ENCODE measurements around the gene SNAI3.

The SNAI3 gene

GRCh38 chr16:88705801-88706228 lies 19.5 kb upstream of the SNAI3 start:
- no peak for DNase-seq (ENCODE audit: low read depth in 1 of 2, low spot score in 1 of 2)

GRCh38 chr16:88705076-88705684 lies 18.9 kb upstream of the SNAI3 start:
- DNase-seq (ENCODE audit: low read depth in 1 of 2, low spot score in 1 of 2) = no peak

GRCh38 chr16:88703486-88704309 lies 17.4 kb upstream of the SNAI3 start:
- DNase-seq (ENCODE audit: low read depth in 1 of 2, low spot score in 1 of 2) = peak; percentile 43 to 44

GRCh38 chr16:88702371-88703210 lies 16.3 kb upstream of the SNAI3 start:
- DNase-seq (ENCODE audit: low read depth in 1 of 2, low spot score in 1 of 2) = no peak

GRCh38 chr16:88701581-88702370 lies 15.5 kb upstream of the SNAI3 start:
- DNase-seq (ENCODE audit: low read depth in 1 of 2, low spot score in 1 of 2) = no peak

GRCh38 chr16:88700636-88701482 lies 14.6 kb upstream of the SNAI3 start:
- DNase-seq (ENCODE audit: low read depth in 1 of 2, low spot score in 1 of 2) = peak; percentile 87 to 89

- no peak for DNase-seq (ENCODE audit: low read depth in 1 of 2, low spot score in 1 of 2)
Measured at GRCh38 chr16:88700322-88700635, 14.0 kb upstream of the SNAI3 start.

- DNase-seq (ENCODE audit: low read depth in 1 of 2, low spot score in 1 of 2) = no peak
Measured at GRCh38 chr16:88699180-88699579, 12.9 kb upstream of the SNAI3 start.

- DNase-seq (ENCODE audit: low read depth in 1 of 2, low spot score in 1 of 2) = no peak
Measured at GRCh38 chr16:88698646-88699045, 12.3 kb upstream of the SNAI3 start.

GRCh38 chr16:88697831-88698615 lies 11.7 kb upstream of the SNAI3 start:
- DNase-seq (ENCODE audit: low read depth in 1 of 2, low spot score in 1 of 2) = no peak

- no peak for DNase-seq (ENCODE audit: low read depth in 1 of 2, low spot score in 1 of 2)
Measured at GRCh38 chr16:88697116-88697830, 11.0 kb upstream of the SNAI3 start.

- DNase-seq (ENCODE audit: low read depth in 1 of 2, low spot score in 1 of 2) = no peak
Measured at GRCh38 chr16:88696441-88696840, 10.1 kb upstream of the SNAI3 start.

- DNase-seq (ENCODE audit: low read depth in 1 of 2, low spot score in 1 of 2) = no peak
Measured at GRCh38 chr16:88695753-88696152, 9.4 kb upstream of the SNAI3 start.

- no peak for DNase-seq (ENCODE audit: low read depth in 1 of 2, low spot score in 1 of 2)
Measured at GRCh38 chr16:88695218-88695617, 8.9 kb upstream of the SNAI3 start.

- no peak for DNase-seq (ENCODE audit: low read depth in 1 of 2, low spot score in 1 of 2)
Measured at GRCh38 chr16:88694221-88695087, 8.1 kb upstream of the SNAI3 start.

- no peak for DNase-seq (ENCODE audit: low read depth in 1 of 2, low spot score in 1 of 2)
Measured at GRCh38 chr16:88693420-88694177, 7.3 kb upstream of the SNAI3 start.

- DNase-seq (ENCODE audit: low read depth in 1 of 2, low spot score in 1 of 2) = no peak
Measured at GRCh38 chr16:88692861-88693260, 6.6 kb upstream of the SNAI3 start.

Measured in stimulated activated CD4-positive, alpha-beta T cell treated with anti-CD3 and anti-CD28 coated beads, Interleukin-15, amount 100 ng/mL, for 1 hour (primary cell).